Measurements from ENCODE around the gene LEPR.
"Not testable (repeated sequence)": the region's sequence is repeated elsewhere in the genome, so short reads cannot be mapped to it uniquely, and the experiment has no call there.

Gene LEPR

GRCh38 chr1:65420590-65421350, at the start of gene LEPR, which contains the start of gene LEPROT:
TSS of gene LEPR (plus strand) at chr1:65420668. CDS start at chr1:65565566, 144,898 bp downstream.
TSS of gene LEPROT (plus strand) at chr1:65420668. CDS start at chr1:65420725, 57 bp downstream.
- DNase-seq (ENCODE audit: low read depth) = no peak
- H3K4me3 ChIP-seq (ENCODE audit: low read depth, low read length) = peak within 1 kb of the TSS; percentile 76

- no peak overlapping the region for H3K4me3 ChIP-seq (ENCODE audit: low read depth, low read length)
- no peak for DNase-seq (ENCODE audit: low read depth)
Observed at GRCh38 chr1:65371544-65371943, 48.9 kb upstream of the LEPR start.

- no peak overlapping the region for H3K4me3 ChIP-seq (ENCODE audit: low read depth, low read length)
- DNase-seq (ENCODE audit: low read depth) = no peak
Observed at GRCh38 chr1:65372557-65372956, 47.9 kb upstream of the LEPR start.

GRCh38 chr1:65377496-65378246, 42.8 kb upstream of the LEPR start:
- DNase-seq (ENCODE audit: low read depth) = no peak
- H3K4me3 ChIP-seq (ENCODE audit: low read depth, low read length) = no peak overlapping the region

GRCh38 chr1:65378247-65378946, 42.1 kb upstream of the LEPR start:
- no peak for DNase-seq (ENCODE audit: low read depth)
- H3K4me3 ChIP-seq (ENCODE audit: low read depth, low read length) = no peak overlapping the region

- not testable (repeated sequence) for DNase-seq (ENCODE audit: low read depth); H3K4me3 ChIP-seq (ENCODE audit: low read depth, low read length)
Observed at GRCh38 chr1:65384426-65384825, 36.0 kb upstream of the LEPR start.

- DNase-seq (ENCODE audit: low read depth) = no peak
- H3K4me3 ChIP-seq (ENCODE audit: low read depth, low read length) = no peak overlapping the region
Observed at GRCh38 chr1:65386439-65386838, 34.0 kb upstream of the LEPR start.

GRCh38 chr1:65387821-65388220, 32.6 kb upstream of the LEPR start:
- DNase-seq (ENCODE audit: low read depth) = no peak
- H3K4me3 ChIP-seq (ENCODE audit: low read depth, low read length) = no peak overlapping the region

- no peak overlapping the region for H3K4me3 ChIP-seq (ENCODE audit: low read depth, low read length)
- no peak for DNase-seq (ENCODE audit: low read depth)
Observed at GRCh38 chr1:65388908-65389695, 31.4 kb upstream of the LEPR start.

GRCh38 chr1:65392497-65392896, 28.0 kb upstream of the LEPR start:
- DNase-seq (ENCODE audit: low read depth) = no peak
- H3K4me3 ChIP-seq (ENCODE audit: low read depth, low read length) = no peak overlapping the region

GRCh38 chr1:65393347-65393746, 27.1 kb upstream of the LEPR start:
- H3K4me3 ChIP-seq (ENCODE audit: low read depth, low read length) = no peak overlapping the region
- DNase-seq (ENCODE audit: low read depth) = peak; percentile 59

- H3K4me3 ChIP-seq (ENCODE audit: low read depth, low read length) = no peak overlapping the region
- DNase-seq (ENCODE audit: low read depth) = no peak
Observed at GRCh38 chr1:65393928-65394327, 26.5 kb upstream of the LEPR start.

GRCh38 chr1:65395887-65396612, 24.4 kb upstream of the LEPR start:
- H3K4me3 ChIP-seq (ENCODE audit: low read depth, low read length) = no peak overlapping the region
- DNase-seq (ENCODE audit: low read depth) = peak; percentile 62

GRCh38 chr1:65398083-65398482, 22.4 kb upstream of the LEPR start:
- no peak for DNase-seq (ENCODE audit: low read depth)
- H3K4me3 ChIP-seq (ENCODE audit: low read depth, low read length) = no peak overlapping the region

- no peak for DNase-seq (ENCODE audit: low read depth)
- no peak overlapping the region for H3K4me3 ChIP-seq (ENCODE audit: low read depth, low read length)
Observed at GRCh38 chr1:65399003-65399402, 21.5 kb upstream of the LEPR start.

GRCh38 chr1:65401612-65402011, 18.9 kb upstream of the LEPR start:
- no peak overlapping the region for H3K4me3 ChIP-seq (ENCODE audit: low read depth, low read length)
- DNase-seq (ENCODE audit: low read depth) = no peak

GRCh38 chr1:65404941-65405340, 15.5 kb upstream of the LEPR start:
- no peak overlapping the region for H3K4me3 ChIP-seq (ENCODE audit: low read depth, low read length)
- DNase-seq (ENCODE audit: low read depth) = no peak

- DNase-seq (ENCODE audit: low read depth) = no peak
- no peak overlapping the region for H3K4me3 ChIP-seq (ENCODE audit: low read depth, low read length)
Observed at GRCh38 chr1:65407877-65408276, 12.6 kb upstream of the LEPR start.

GRCh38 chr1:65409314-65409713, 11.2 kb upstream of the LEPR start:
- no peak overlapping the region for H3K4me3 ChIP-seq (ENCODE audit: low read depth, low read length)
- DNase-seq (ENCODE audit: low read depth) = no peak
